ENCODE results near the gene LRRC71.

Gene LRRC71

GRCh38 chr1:156913809-156914387, 6.5 kb upstream of the LRRC71 start:
- no peak for TF ChIP-seq CTCF (IDR thresholded peaks at IDR 0.05; ENCODE audit: control extremely low read depth, extremely low read depth, low read depth, missing control alignments)
- DNase-seq (ENCODE audit: extremely low spot score) = no peak
- CTCF ChIA-PET = interaction anchor here (0.7 to 4.8 kb wide), 5 partner anchors 14 to 242 kb away, joined by 3 to 33 read pairs (median 4); no protein-coding TSS in a partner anchor
- POLR2A ChIA-PET = interaction anchor here (0.5 kb wide), 1 partner anchor 589 kb away, joined by 7 read pairs; no protein-coding TSS in a partner anchor

GRCh38 chr1:156914440-156914856, 6.0 kb upstream of the LRRC71 start:
- ChIA-PET POLR2A (interaction anchor here (0.5 kb wide), 1 partner anchor 589 kb away, joined by 7 read pairs; no protein-coding TSS in a partner anchor), CTCF (interaction anchor here (1.3 to 4.8 kb wide), 3 partner anchors 13 to 242 kb away, joined by 3 to 33 read pairs (median 7); no protein-coding TSS in a partner anchor)
- no peak for DNase-seq (ENCODE audit: extremely low spot score)
- TF ChIP-seq CTCF (IDR thresholded peaks at IDR 0.05; ENCODE audit: control extremely low read depth, extremely low read depth, low read depth, missing control alignments) = no peak

- DNase-seq (ENCODE audit: extremely low spot score) = no peak
- ChIA-PET CTCF (interaction anchor here (1.2 kb wide), 1 partner anchor 125 kb away, joined by 3 read pairs; no protein-coding TSS in a partner anchor), POLR2A (no interaction called here)
Measured at GRCh38 chr1:156921053-156921529, 659 bp downstream of the LRRC71 start.

GRCh38 chr1:156922986-156923669, 2.7 kb downstream of the LRRC71 start:
- CTCF ChIA-PET = interaction anchor here (0.9 to 3.2 kb wide), 6 partner anchors 12 to 233 kb away, joined by 3 to 13 read pairs (median 4); partner anchors contain the start of gene NTRK1
- no peak for DNase-seq (ENCODE audit: extremely low spot score)
- POLR2A ChIA-PET = no interaction called here
- TF ChIP-seq CTCF (IDR thresholded peaks at IDR 0.05; ENCODE audit: control extremely low read depth, extremely low read depth, low read depth, missing control alignments) = no peak

More at GRCh38 chr1:156921053-156921529, 659 bp downstream of the LRRC71 start:
- TF ChIP-seq CTCF (IDR thresholded peaks at IDR 0.05; ENCODE audit: control extremely low read depth, extremely low read depth, low read depth, missing control alignments) = no peak

GRCh38 chr1:156923670-156924477, 3.4 kb downstream of the LRRC71 start:
- TF ChIP-seq CTCF (IDR thresholded peaks at IDR 0.05; ENCODE audit: control extremely low read depth, extremely low read depth, low read depth, missing control alignments) = no peak
- POLR2A ChIA-PET = no interaction called here
- CTCF ChIA-PET = interaction anchor here (1.1 to 3.2 kb wide), 4 partner anchors 13 to 64 kb away, joined by 3 to 13 read pairs (median 5); partner anchors contain the start of gene NTRK1
- no peak for DNase-seq (ENCODE audit: extremely low spot score)
